ENCODE results near the gene BEND4. TPM values are rescaled to one million over a fixed set of nuclear protein-coding genes. Genes with fewer than 3 reads are reported as not detected.

BEND4 gene
- total RNA-seq, 4 donors from 2014 or later = not detected

DNA sequence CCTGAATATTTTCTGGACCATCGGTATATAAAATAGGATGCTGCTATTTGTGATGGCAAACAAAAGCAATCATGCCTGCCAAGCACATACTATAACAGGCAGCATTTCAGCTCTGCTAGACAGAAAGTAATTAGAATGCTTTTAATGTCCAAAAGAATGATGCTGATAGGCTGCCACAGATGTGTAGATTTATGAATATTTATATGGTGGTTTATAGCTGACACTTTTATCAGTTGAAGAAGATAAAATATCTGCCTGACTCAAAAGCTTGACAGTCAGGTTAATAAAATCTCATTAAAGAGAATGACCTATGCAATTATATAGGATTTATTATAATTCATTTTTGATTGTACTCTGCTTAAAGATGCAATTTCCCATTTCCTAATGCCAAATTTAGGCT, 4.0 kb downstream of the BEND4 start:
- H3K4me1 ChIP-seq = peaks cover 23% of the 10 kb centered on the region
- WGBS = 72% methylated on average over 1 of the region's 1 CpG
- peaks cover 56% of the 10 kb centered on the region for H3K27me3 ChIP-seq
- TF ChIP-seq POLR2A (IDR thresholded peaks at IDR 0.05) (no peak), POLR2AphosphoS5 (IDR thresholded peaks at IDR 0.05) (no peak), EP300 (IDR thresholded peaks at IDR 0.05) (no peak)
- TF ChIP-seq, protein P1, sequence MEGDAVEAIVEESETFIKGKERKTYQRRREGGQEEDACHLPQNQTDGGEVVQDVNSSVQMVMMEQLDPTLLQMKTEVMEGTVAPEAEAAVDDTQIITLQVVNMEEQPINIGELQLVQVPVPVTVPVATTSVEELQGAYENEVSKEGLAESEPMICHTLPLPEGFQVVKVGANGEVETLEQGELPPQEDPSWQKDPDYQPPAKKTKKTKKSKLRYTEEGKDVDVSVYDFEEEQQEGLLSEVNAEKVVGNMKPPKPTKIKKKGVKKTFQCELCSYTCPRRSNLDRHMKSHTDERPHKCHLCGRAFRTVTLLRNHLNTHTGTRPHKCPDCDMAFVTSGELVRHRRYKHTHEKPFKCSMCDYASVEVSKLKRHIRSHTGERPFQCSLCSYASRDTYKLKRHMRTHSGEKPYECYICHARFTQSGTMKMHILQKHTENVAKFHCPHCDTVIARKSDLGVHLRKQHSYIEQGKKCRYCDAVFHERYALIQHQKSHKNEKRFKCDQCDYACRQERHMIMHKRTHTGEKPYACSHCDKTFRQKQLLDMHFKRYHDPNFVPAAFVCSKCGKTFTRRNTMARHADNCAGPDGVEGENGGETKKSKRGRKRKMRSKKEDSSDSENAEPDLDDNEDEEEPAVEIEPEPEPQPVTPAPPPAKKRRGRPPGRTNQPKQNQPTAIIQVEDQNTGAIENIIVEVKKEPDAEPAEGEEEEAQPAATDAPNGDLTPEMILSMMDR (IDR thresholded peaks at IDR 0.05) = no peak
- no peak overlapping the region for H3K4me3 ChIP-seq
- no peaks in the 10 kb centered on the region for H3K9me3 ChIP-seq
- H3K27ac ChIP-seq = no peak overlapping the region
- H3K36me3 ChIP-seq = no peaks in the 10 kb centered on the region
- no peak for DNase-seq (ENCODE audit: low spot score in 2 of 2)

DNA sequence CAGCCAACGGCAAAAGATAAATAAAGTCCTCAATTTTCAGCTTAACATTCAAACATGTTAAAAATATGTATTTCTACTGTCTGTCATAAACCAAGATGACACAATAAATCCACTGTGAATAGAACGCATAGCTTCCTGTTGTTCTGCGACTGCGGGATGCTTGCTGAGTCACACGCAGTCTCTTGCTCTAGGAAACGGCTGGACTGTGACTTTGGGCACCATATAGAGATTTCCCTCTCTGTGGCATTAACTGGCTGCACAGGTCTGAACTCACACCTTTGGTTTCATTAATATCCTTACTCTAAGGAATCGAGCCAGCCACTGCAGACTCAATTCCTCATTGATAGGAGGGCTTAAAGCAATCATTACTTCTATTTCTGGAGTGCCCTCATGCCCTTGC, 8.4 kb downstream of the BEND4 start:
- no peaks in the 10 kb centered on the region for H3K4me1 ChIP-seq
- no peak overlapping the region for H3K4me3 ChIP-seq
- H3K36me3 ChIP-seq = no peaks in the 10 kb centered on the region
- H3K27ac ChIP-seq = no peak overlapping the region
- no peaks in the 10 kb centered on the region for H3K9me3 ChIP-seq
- DNase-seq (ENCODE audit: low spot score in 2 of 2) = no peak
- 77% methylated on average over 7 of the region's 7 CpGs for WGBS
- peaks cover 19% of the 10 kb centered on the region for H3K27me3 ChIP-seq
- TF ChIP-seq, protein P1 (IDR thresholded peaks at IDR 0.05) = no peak
- TF ChIP-seq POLR2A (IDR thresholded peaks at IDR 0.05) (no peak), EP300 (IDR thresholded peaks at IDR 0.05) (no peak), POLR2AphosphoS5 (IDR thresholded peaks at IDR 0.05) (no peak)

DNA sequence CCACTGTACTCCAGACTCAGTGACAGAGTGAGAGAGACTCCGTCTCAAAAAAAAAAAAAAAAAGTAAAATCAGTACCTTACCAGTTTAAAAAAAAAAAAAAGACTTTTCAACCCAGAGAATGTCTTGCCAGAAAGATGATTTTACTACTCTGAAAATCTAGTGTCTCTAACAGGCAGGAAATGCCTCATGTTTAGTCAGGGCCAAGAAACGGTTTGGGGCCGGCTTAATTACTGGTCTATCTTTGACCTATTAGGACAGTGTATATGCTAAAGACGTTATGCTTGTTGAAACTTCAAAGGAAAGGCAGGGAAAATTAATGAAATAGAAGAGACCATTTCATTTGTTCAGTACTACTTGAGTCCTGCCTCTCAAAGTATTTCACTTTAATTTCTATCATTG, 9.9 kb downstream of the BEND4 start:
- Histone ChIP-seq H3K9me3 (no peaks in the 10 kb centered on the region), H3K4me1 (no peaks in the 10 kb centered on the region), H3K36me3 (no peaks in the 10 kb centered on the region), H3K27ac (no peak overlapping the region), H3K4me3 (no peak overlapping the region), H3K27me3 (peaks cover 11% of the 10 kb centered on the region)
- 63% methylated on average over 4 of the region's 4 CpGs for WGBS
- TF ChIP-seq POLR2AphosphoS5 (IDR thresholded peaks at IDR 0.05) (no peak), POLR2A (IDR thresholded peaks at IDR 0.05) (no peak), EP300 (IDR thresholded peaks at IDR 0.05) (no peak)
- TF ChIP-seq, protein P1 (IDR thresholded peaks at IDR 0.05) = no peak
- DNase-seq (ENCODE audit: low spot score in 2 of 2) = no peak

DNA sequence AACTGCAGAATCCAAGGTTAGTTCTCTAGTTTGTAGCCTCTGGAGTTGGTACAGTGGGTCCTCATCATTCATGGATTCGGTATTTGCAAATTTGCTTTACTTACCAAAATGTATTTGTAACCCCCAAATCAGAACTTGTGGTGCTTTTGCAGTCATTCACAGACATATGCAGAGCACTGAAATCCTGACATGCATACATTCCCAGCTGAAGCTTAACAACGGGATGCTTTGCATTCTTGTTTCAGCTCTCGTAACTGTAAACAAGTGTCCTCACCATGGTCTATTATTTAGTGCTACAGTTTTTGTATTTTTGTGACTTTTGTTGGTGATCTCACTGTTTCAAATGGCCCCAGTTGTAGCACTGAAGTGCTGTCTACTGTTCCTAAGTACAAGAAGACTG, 16.1 kb downstream of the BEND4 start:
- Histone ChIP-seq H3K9me3 (no peaks in the 10 kb centered on the region), H3K36me3 (no peaks in the 10 kb centered on the region), H3K27ac (no peak overlapping the region), H3K4me1 (no peaks in the 10 kb centered on the region), H3K4me3 (no peak overlapping the region), H3K27me3 (peaks cover 7% of the 10 kb centered on the region)
- 75% methylated on average over 3 of the region's 3 CpGs for WGBS
- DNase-seq (ENCODE audit: low spot score in 2 of 2) = no peak
- no peak for TF ChIP-seq POLR2AphosphoS5 (IDR thresholded peaks at IDR 0.05)
- TF ChIP-seq POLR2A (IDR thresholded peaks at IDR 0.05) = no peak
- TF ChIP-seq, protein P1 (IDR thresholded peaks at IDR 0.05) = no peak
- no peak for TF ChIP-seq EP300 (IDR thresholded peaks at IDR 0.05)

DNA sequence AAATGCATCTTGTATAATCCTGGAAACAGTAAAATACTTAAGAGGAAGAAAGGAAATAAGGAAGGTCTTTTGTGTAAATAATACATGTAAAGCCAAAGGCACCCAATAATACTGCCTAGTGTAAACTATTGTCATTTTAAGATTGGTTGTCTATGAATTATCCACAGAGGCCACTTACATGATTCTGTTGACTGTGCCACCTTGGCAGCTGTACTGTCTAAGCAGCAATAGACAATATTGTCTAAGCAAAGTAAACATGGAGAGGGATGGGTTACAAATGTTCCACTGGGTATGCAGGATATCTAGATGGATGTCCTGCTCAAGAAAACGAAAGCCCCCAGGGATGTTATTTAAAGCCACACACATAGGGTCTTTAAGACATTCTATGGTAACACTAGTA, 19.4 kb downstream of the BEND4 start:
- TF ChIP-seq POLR2AphosphoS5 (IDR thresholded peaks at IDR 0.05) (no peak), POLR2A (IDR thresholded peaks at IDR 0.05) (no peak), EP300 (IDR thresholded peaks at IDR 0.05) (no peak)
- TF ChIP-seq, protein P1 (IDR thresholded peaks at IDR 0.05) = no peak
- H3K9me3 ChIP-seq = no peaks in the 10 kb centered on the region
- no peak overlapping the region for H3K27ac ChIP-seq
- no peaks in the 10 kb centered on the region for H3K4me1 ChIP-seq
- no peaks in the 10 kb centered on the region for H3K27me3 ChIP-seq
- H3K4me3 ChIP-seq = no peak overlapping the region
- no peak for DNase-seq (ENCODE audit: low spot score in 2 of 2)
- 64% methylated on average over 1 of the region's 1 CpG for WGBS
- no peaks in the 10 kb centered on the region for H3K36me3 ChIP-seq
